NCI-H2107 (cell line): ENCODE measurements around the gene TAF4B.
"Not testable (repeated sequence)": the region's sequence is repeated elsewhere in the genome, so short reads cannot be mapped to it uniquely, and the experiment has no call there.

Experiments used
- DNase-seq: peaks from one replicate; lab custom pipeline; 2025; lab: John Stamatoyannopoulos, UW

The TAF4B gene

GRCh38 chr18:26424428-26425147 is 198.3 kb downstream of the TAF4B start:
- no peak for DNase-seq

- DNase-seq: no peak
Measured at GRCh38 chr18:26425148-26425531, 198.9 kb downstream of the TAF4B start.

DNA sequence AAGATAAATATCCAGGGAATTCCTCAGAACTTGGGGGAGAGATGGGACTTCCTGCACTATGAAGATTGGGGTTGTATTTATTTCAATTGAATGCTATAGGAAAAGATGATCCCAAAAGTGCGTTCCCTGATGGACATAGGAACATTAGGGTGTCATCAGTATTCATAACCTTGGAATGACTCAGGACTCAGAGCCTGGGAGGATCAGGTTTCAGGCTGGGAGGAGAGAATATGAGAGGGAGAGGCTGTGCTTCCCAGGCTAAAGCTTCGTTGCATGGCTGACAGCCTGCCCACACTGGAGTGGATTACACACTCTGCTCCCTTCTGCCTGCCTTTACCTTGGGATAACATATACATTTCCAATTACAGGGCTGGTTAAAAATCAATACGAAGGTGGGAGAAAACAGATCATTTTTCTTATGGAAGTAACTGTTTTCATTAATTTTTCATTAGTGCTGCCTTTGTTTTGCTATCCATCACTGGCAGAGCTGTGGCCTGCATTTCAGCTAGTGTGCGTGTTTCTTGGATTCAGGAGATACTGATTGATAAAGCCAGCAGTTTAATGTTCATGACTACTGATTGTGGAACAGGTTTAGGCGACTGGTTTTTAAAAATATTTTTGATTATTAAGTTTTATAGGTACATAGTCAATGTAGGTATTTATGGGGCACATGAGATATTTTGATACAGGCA is 203.4 kb downstream of the TAF4B start:
- no peak for DNase-seq

- no peak for DNase-seq
Measured at GRCh38 chr18:26432651-26433424, 206.6 kb downstream of the TAF4B start.

- DNase-seq: no peak
Measured at GRCh38 chr18:26434887-26435286, 208.6 kb downstream of the TAF4B start.

GRCh38 chr18:26435415-26436095 is 209.3 kb downstream of the TAF4B start:
- no peak for DNase-seq

DNA sequence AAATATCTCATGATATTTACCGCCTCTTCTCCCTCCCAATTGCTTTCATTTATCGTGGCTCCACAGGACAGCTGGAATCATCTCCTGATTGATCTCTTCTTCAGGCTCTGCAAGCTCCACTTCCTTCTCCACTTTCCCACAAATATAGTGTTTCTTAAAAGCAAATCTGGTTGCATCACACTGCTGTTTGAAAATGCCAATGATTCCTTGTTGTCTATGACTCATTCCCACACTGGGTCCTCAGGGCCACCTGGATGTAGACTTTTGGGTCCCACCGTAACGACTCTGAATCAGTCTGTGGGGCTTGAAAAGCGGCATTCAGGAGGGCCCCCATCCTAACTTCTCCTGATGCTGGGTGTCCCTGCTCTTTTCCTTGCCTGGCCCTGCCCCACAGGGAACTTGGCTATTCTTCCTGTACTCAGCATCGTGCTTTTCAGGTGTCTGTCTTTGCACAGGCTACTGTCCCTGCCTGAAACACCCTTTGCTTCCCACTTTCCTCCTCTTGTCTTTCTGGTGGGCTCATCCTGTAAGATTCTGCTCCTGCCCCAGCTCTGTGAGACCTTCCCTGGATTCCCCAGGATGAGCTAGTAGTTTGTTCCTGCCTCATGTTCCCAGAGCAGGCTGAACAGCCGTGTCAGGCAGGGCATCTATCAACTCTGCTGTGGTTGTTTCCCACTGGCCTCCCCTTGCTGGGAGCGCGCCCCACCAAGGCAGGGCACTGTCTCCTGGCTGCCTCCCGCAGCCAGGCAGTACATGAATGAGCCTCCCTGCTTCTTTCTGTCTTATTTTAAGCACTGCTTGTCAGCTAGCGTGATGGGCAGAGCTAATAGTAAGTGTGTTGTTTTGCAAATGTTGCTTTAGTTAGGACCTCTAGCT is 210.2 kb downstream of the TAF4B start:
- DNase-seq: no peak

GRCh38 chr18:26437634-26438033 is 211.4 kb downstream of the TAF4B start:
- not testable (repeated sequence) for DNase-seq

- DNase-seq: no peak
Measured at GRCh38 chr18:26438980-26439379, 212.7 kb downstream of the TAF4B start.

GRCh38 chr18:26439537-26439936 is 213.3 kb downstream of the TAF4B start:
- no peak for DNase-seq

DNA sequence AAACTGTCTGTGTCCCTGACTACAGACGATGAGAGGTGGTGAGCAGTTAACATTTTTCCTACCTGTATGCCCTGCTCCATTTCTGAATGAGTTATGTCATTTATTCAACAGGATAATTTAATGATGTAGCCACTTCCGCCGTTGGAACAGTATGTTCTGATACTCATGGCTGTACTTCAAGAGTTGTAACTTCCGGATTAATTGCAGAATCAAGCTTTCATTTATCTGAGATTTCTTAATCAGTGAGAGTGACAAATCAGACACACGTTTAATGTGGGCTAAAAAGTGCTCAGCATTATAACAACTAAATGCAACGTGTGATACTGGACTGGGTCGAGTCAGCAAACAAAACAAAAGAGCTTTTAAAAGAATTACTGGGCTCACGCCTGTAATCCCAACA is 214.4 kb downstream of the TAF4B start:
- DNase-seq: no peak
